NCI-H2107 treated with DMSO at 0.1 percent for 48 hours (cell line): ENCODE results near the gene OMA1.
"Not testable (repeated sequence)": the region's sequence is repeated elsewhere in the genome, so short reads cannot be mapped to it uniquely, and the experiment has no call there.

Source experiments
- DNase-seq: peaks from one replicate; lab custom pipeline; 2025; ENCODE audit not compliant: unreplicated experiment; lab: John Stamatoyannopoulos, UW

OMA1 gene

GRCh38 chr1:58546520-58547308 is at the start of gene OMA1:
Gene OMA1 (minus strand): TSS chr1:58546726. CDS start chr1:58539294, 7,432 bp downstream.
- peak; percentile 97 for DNase-seq

- no peak for DNase-seq
Observed at GRCh38 chr1:58594546-58594945, 48.0 kb upstream of the OMA1 start.

- DNase-seq, result no peak
Observed at GRCh38 chr1:58592522-58593134, 46.1 kb upstream of the OMA1 start.

- no peak for DNase-seq
Observed at GRCh38 chr1:58591806-58592205, 45.3 kb upstream of the OMA1 start.

GRCh38 chr1:58590019-58590418 is 43.5 kb upstream of the OMA1 start:
- DNase-seq, result no peak

GRCh38 chr1:58588396-58588795 is 41.9 kb upstream of the OMA1 start:
- DNase-seq, result no peak

GRCh38 chr1:58587667-58588066 is 41.1 kb upstream of the OMA1 start:
- DNase-seq, result no peak

GRCh38 chr1:58586271-58586670 is 39.7 kb upstream of the OMA1 start:
- no peak for DNase-seq

- no peak for DNase-seq
Observed at GRCh38 chr1:58585581-58586151, 39.1 kb upstream of the OMA1 start.

GRCh38 chr1:58585166-58585565 is 38.6 kb upstream of the OMA1 start:
- no peak for DNase-seq

- no peak for DNase-seq
Observed at GRCh38 chr1:58584082-58584895, 37.8 kb upstream of the OMA1 start.

GRCh38 chr1:58583496-58583895 is 37.0 kb upstream of the OMA1 start:
- no peak for DNase-seq

- DNase-seq, result not testable (repeated sequence)
Observed at GRCh38 chr1:58582143-58582542, 35.6 kb upstream of the OMA1 start.

- no peak for DNase-seq
Observed at GRCh38 chr1:58581641-58582040, 35.1 kb upstream of the OMA1 start.

GRCh38 chr1:58580186-58580585 is 33.7 kb upstream of the OMA1 start:
- no peak for DNase-seq

GRCh38 chr1:58577654-58578030 is 31.1 kb upstream of the OMA1 start:
- DNase-seq, result no peak

GRCh38 chr1:58576727-58577653 is 30.5 kb upstream of the OMA1 start, which contains the start of gene TACSTD2:
Gene TACSTD2 (minus strand): TSS chr1:58577252. CDS start chr1:58577156, 96 bp downstream.
- DNase-seq, result no peak

GRCh38 chr1:58576325-58576726 is 29.8 kb upstream of the OMA1 start:
- no peak for DNase-seq

GRCh38 chr1:58575551-58576324 is 29.2 kb upstream of the OMA1 start:
- no peak for DNase-seq

GRCh38 chr1:58574816-58575215 is 28.3 kb upstream of the OMA1 start:
- DNase-seq, result no peak
